ENCODE measurements around the gene NLK.
"Not testable (repeated sequence)": the region's sequence is repeated elsewhere in the genome, so short reads cannot be mapped to it uniquely, and the experiment has no call there.

NLK gene

DNA sequence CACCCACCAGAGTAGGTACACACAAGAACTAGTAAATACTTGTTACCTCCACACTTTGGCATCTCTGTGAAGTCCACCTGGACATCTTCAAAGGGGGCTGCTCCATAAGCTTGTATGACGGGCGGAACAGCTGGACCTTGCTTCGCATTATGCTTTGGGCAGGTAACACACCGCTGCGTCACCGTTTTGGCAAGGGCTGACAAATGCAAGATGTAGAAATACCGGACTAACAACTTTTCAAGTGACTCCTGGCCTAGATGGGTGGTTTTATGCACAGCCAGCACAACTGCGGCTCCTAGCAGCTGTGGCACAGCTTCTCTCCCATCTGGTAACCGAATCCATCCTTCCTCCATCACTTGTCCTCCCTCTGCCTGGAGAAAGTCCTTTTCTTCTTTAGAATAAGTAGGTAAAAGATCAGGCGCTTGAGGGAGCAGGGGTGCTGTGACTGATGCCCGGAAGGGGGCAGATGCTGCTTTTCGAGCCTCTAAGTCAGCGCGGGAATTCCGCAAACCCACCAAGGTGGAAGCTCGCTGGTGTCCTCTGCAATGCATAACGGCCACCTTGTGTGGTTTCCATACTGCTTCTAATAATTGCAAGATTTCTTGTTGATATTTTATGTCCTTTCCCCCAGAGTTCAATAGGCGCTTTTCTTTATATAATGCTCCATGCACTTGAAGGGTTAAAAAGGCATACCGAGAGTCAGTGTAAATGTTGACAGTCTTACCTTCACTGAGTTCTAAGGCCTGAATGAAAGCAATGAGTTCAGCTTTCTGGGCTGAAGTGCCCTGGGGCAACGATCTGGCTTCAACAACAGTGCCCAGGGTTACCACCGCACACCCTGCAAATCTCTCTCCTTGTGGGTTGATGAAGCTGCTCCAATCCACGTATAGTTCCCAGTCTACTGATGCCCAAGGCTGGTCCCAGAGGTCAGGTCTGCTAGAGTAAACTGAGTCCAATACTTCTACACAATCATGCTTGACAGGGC is 191.7 kb downstream of the NLK start:
- not testable (repeated sequence) for DNase-seq

DNA sequence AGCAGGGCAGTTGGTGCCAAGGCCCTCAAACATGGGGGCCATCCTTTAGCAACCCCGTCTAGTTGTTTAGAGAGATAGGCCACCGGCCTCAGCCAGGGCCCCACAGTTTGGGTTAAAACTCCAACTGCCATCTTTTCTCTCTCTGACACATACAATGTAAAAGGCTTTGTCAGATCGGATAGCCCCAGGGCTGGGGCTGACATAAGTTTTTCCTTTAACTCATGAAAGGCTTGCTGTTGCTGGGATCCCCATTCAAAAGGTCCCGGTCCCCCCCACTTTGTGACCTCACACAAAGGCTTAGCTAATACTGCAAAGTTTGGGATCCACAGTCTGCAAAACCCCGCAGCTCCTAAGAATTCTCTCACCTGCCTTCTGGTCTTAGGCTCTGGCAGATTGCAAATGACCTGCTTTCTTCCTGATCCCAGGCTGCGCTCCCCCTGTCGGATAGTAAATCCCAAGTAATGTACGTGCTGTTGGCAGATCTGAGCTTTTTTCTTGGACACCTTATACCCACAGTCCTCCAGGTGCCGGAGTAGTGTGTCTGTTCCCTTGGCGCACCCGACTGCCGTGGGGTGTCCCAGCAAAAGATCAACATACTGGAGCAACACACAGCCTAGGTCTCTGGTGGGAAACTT is 192.7 kb downstream of the NLK start:
- not testable (repeated sequence) for DNase-seq

DNA sequence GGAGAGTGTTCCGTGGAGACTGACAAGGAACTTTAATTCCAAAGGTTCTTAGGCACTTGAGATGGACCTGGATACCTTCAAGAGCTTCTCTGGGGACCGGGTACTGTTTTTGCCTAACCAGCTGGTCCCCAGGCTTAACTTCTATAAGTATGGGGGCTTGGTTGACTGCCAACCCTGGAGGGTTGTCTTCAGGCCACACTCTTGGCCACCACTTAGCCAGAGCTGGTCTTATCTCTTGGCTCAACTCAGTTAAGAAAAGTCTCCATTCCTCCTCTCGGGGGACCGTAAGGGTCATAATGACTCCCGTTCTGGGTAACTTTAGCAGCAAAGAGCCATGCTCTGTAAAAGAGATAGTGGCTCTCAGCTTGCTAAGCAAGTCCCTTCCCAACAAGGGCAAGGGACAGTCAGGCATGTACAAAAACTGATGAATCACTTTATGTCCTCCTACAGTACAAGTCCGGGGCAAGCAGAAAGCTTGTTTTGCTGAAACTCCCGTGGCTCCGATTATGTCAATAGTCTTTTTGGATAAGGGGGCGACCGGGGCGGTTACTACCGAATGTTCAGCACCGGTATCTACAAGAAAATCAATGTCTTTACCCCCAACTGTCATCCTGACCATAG is 193.7 kb downstream of the NLK start:
- not testable (repeated sequence) for DNase-seq

DNA sequence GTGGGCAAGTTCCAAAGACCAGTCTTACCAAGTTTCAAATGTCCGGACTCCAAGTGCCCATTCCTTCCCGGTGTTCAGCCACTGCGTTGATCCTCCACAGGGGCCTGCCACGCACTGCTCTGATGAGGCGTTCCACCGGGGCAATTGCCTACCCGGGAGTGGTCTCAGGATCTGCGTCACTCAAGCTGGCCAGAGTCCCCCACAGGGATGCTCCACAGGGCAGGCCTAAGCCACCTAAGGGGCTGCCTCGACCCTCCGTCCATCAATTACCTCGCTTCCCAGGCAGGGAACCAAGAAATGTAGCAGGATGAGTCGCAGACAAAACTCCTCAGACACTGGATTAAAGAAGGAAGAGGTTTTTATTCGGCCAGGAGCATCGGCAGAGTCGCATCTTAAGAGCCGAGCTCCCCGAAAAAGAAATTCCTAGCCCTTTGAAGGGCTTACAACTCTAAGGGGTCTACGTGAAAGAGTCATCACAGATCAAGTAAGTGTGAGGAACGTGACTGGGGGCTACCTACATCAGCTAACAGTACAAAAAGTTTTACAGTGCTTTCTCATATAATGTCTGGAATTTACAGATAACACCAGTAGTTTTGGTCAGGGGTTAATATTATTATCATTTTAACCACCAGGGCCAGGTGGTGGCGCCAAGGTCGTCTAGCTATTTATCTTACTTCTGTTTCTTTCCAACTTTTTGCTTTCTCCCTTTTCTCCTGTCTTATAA is 196.2 kb downstream of the NLK start:
- DNase-seq, result not testable (repeated sequence)

DNA sequence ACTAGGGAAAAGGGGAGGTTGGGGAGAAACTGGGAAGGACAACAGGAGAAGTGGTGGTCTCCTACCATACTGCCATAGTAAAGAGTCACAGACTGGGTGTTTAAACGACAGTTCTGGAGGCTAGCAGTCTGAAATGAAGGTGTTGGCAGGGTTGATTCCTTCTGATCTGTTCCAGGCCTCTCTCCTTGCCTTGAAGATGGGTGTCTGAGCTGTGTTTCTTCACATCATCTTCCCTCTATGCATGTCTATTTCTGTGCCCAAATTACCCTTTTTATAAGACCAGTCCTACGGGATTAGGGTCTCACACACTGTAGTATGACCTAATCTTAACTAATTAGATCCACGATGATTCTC is 196.8 kb downstream of the NLK start:
- no peak for DNase-seq

DNA sequence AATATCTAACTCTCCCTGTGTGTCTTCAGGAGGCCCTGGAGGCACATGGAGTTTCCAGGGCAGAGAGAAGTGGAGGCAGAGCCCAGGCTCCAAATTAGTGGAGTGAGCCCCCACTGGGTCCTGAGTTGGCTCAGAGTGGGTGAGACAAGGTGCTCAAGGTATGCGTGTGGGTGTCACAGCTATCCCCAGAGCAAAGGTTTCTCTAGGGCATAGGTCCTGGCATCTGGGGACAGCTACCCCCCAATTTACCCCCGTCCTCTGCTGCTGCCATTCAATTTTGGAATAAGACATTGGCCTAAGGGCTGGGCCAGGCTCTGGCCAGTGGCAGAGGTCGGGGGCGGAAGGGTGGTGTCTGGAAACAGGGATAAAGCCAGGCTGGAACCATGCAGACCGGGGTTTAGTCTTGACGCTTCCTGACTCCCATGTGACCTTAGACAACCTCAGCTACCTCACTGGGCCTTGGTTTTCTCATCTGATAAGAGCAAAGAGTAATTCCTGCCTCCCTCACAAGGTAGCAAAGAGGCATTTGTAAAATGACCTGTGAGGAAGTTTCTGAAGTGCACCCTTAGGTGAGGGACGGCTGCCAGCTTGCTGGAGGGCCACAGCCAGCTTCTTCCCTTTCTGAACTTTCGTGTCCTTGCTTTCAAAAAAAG is 198.3 kb downstream of the NLK start:
- DNase-seq, result no peak

DNA sequence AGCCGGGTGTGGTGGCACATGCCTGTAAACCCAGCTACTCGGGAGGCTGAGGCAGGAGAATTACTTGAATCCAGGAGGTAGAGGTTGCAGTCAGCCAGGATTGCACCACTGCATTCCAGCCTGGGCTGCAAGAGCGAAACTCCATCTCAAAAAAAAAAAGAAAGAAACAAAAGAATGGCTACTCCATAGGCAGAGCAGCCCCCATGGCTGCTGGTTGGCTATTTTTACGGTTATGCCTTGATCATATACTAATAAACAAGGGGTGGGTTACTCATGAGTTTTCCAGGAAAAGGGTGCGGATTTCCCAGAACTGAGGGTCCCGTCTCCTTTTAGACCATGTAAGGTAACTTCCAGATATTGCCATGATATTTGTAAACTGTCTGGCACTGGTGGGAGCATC is 200.3 kb downstream of the NLK start:
- DNase-seq, result no peak

DNA sequence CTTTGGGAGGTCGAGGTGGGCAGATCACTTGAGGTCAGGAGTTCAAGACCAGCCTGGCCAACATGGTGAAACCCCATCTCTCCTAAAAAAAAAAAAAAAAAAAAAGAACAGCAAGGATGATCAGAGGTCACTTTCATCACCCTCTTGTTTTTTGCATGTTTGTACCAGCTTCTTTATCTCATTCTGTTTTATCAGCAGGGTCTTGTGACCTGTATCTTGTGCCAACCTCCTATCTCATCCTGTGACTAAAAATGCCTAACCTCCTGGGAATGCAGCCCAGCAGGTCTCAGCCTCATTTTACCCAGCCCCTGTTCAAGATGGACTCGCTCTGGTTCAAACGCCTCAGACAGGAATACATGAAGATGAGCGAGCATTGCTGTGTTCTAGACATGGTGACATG is 200.8 kb downstream of the NLK start:
- not testable (repeated sequence) for DNase-seq

DNA sequence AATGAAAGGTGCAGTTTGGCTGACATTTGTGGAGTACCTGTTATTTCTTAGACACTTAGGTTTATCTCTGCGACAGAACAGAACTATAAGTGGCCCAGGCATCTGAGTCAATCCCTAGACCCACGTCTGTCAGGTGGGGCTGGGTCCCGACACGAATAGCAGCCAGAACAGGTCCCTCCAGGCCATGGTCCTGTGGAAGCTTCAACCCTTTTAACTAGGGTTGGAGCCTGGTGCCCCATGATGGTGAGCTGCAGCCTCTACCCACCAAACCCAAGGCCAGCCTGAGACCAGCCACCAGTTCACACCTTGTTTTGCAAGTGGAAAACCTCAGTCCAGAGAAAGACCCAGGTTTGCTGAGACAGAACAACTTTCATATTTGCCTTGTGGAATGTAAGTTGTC is 202.0 kb downstream of the NLK start:
- DNase-seq, result no peak
